Stimulated activated naive CD4-positive, alpha-beta T cell (primary cell): ENCODE data around the gene TMEM175.

Experiments
- DNase-seq, 6 experiments: peaks; one replicate each; lab custom pipeline; 2025; lab: John Stamatoyannopoulos, UW

The TMEM175 gene

GRCh38 chr4:899556-899906 is 32.7 kb upstream of the TMEM175 start:
- no peak for DNase-seq

- DNase-seq = no peak
Measured at GRCh38 chr4:900073-900472, 32.2 kb upstream of the TMEM175 start.

GRCh38 chr4:900721-901120 is 31.5 kb upstream of the TMEM175 start:
- no peak for DNase-seq

DNA sequence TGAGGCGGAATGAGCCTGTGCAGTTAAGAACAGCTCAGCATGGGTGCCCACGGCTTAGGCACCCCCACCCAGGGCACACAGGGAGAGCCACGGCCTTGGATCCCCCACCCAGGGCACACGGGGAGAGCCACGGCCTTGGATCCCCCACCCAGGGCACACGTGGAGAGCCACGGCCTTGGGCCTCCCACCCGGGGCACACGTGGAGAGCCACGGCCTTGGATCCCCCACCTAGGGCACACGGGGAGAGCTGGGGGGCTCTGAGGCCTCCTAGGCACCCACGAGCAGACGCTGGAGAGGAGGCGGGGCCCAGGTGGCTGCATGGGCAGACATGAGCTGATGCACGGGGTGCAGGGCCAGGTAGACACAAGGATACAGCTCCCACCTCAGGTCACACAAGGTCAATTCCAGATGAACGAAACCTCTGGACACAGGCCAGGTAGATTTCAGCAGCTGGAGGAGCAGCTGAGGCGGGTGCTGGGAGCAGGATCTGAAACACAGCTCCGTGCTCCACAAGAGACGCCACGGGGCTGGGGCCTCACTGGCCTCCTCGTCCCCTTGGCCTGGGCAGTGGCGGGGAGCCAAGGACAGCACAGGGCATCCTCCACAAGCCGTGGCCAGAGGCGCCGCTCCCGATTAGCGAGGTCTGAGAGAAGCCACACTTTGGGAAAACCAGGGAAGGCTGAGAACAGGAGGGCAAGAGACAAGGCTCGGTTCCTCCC is 30.9 kb upstream of the TMEM175 start:
- no peak for DNase-seq

DNA sequence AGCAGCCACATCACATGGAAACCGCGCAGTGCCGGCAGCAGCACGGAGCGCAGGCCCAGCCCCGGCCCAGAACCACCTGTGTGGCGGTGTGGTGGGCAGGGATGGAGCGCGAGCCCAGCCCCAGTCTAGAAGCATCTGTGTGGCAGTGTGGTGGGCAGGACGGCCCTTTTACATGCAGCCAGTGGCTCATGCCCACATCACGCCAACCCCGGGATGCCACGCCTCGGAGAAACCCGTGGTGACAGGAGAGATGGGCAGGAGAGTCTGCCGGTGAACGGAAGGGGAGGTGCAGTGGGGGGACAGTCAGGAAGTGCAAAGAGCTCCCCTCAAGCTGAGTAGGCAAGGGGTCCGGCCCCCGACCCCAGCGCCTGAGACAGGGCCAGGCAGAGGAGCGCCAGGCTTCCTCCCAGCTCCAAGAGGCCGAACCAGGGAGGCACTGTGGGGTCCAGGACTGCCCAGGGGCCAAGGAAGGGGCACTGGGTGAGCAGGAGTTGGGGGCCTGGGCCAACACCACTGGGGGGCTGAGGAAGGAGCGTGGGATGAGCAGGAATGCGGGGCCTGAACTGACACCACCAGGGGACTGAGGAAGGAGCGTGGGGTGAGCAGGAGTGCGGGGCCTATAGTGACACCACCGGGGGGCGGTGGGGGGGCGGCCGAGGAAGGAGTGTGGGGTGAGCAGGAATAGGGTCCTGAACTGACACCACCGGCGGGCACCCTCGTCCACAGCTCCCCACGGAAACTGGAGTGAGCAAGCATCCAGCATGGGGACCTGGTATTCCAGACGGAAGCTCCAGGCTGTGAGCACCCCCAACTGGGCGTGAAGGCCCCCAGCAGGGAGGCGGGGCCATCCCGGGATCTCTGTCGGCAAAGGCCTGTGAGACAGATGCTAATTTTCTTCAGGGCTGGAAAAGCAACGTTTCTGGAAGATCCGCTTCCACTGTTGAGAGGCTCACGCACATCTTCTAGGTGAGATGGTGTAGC is 28.9 kb upstream of the TMEM175 start:
- DNase-seq = no peak

GRCh38 chr4:905485-906338 is 26.5 kb upstream of the TMEM175 start:
- no peak for DNase-seq

GRCh38 chr4:906339-907102 is 25.7 kb upstream of the TMEM175 start:
- no peak for DNase-seq

DNA sequence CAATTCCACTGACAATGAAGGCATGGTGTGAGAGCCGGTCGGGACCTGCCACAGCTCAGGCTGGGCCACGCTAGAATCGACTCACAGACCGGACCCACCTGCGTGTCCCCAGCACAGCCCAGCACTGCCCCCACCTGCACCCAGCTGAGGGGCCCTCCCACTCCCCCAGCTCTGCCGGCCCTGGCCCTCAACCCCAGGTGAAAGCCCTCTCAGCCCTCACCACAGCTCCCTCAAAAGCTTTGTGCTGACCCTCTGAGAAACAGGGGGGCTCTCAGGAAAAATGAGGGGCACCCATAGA is 25.2 kb upstream of the TMEM175 start:
- no peak for DNase-seq

DNA sequence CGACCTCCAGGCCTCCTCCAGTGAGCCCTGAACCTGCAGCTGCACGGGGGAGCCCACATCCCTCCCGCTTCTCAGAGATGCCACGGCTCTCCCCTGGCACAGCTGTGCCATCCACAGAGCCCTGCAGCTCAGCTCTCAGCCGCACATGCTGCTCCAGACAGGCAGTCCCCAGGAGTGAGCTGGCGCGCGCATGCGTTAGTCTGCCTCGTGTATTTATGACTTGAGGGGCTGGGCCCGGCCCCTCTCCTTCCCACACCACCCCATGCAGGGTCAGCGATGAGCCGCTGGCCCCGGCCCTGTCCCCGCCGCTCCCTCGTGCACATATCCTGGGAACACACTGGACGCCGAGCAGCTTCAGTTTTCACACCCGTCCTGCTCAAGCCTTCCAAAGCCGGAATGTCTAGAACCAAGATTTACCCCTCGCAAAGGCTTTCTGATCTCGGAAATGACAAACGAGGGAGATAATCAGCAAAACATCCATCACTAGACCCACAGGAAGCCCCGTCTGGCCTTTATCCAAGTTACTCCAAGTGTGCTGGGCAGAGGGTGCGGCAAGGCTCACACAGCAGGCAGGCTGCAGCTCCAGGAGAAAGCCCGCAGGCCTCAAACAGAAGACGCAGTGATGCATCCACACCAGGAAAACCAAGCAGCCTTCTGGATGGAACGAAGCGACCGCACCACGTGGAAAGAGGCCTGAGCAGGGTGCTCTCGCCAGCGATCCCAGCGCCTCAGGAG is 24.4 kb upstream of the TMEM175 start:
- no peak for DNase-seq

GRCh38 chr4:909131-909571 is 23.1 kb upstream of the TMEM175 start:
- DNase-seq = no peak

- no peak for DNase-seq
Measured at GRCh38 chr4:909821-910220, 22.4 kb upstream of the TMEM175 start.

DNA sequence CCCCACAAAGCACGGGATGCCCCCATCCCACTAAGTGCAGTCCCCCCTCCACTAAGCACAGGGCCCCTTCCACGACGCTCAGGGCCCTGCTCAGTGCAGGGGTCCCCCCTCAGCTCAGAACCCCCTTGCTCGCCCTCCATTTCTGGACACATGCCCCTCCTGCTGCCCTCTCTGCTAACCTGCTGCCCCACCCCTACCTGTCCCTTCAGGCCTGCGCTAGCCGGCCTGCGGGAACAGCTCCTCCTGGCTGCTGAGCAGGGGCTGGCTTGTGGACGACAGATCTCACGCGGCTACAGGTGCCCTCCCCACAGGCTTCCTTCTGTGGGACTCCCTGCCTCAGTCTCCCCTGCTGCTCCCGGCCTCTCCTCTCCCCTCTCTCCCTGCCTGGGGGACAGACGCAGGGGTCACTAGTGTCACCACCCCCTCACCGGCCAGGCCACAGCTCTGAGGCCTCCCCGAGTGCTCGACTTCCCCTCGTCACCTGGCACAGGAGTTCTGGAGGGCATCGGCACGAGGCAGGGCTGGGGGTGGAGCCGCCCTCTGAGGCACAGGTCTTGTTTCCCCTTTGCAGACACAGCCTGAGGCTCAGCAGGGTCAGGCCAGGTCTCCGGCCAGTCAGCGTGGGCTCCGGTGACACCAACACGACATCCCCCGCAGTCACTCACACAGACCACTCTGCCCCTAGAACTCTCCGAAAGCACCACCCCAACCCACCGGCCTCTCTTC is 21.7 kb upstream of the TMEM175 start:
- DNase-seq = no peak

- no peak for DNase-seq
Measured at GRCh38 chr4:911221-911751, 21.0 kb upstream of the TMEM175 start.

GRCh38 chr4:911871-912490 is 20.3 kb upstream of the TMEM175 start:
- no peak for DNase-seq

DNA sequence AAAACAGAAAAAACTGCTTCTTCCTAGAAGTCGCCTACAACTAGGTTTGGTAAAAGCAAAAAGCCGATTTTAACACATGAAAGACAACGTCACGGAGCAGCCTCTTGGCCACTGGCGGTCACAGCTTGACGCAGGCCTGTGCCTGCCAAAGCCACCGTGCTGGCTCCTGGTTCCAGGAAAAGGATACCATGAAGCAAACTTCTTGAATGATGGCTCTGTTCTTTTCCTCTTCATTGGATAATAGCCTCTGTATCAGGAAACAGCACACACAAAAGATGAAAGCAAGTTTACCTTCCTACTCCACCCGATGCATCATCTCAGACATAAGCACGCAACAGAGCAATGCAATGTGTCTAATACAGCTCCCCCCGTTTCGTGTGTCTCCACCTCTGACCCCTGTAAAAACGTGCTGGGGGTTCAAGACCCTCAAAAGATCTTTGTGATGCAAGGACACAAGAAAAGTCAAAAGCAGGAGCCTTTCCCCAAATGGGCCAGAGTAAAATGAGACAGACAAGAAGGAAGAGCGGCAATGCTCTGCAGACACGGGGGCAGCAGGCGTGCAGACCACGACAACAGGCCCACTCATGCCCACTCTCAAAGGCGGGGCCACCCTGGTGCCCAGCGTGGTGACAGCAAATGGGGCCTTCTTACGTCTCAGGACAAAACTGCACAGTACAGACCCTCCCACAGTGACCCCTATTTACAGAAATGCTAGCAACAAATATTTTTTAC is 19.5 kb upstream of the TMEM175 start:
- DNase-seq = no peak

DNA sequence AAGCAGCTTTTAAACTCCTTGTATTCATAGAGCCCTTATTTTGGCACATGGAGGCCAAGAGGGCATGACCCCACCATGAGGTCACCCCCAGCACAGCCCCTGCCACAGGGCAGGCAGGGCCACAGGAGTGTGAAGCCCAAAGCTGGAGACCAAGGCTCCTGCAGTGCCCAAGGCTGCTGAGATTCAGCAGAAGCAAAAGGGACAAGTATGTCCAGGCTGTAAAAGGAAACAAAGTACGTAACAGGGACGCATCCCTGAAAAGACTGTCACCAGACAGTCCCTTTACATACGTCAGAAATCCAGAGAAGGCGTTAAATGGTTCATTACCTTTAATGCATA is 19.0 kb upstream of the TMEM175 start:
- no peak for DNase-seq

DNA sequence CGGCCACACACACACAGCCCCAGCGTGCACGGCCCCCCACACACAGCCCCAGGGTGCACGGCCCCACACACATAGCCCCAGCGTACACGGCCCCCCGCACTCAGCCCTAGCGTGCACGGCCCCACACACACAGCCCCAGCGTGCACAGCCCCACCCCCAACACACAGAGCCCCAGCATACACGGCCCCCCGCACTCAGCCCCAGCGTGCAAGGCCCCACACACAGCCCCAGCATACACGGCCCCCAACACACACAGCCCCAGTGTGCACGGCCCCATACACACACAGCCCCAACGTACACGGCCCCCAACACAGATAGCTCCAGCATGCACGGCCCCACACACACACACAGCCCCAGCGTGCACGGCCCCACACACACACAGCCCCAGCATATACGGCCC is 17.7 kb upstream of the TMEM175 start:
- DNase-seq = no peak

DNA sequence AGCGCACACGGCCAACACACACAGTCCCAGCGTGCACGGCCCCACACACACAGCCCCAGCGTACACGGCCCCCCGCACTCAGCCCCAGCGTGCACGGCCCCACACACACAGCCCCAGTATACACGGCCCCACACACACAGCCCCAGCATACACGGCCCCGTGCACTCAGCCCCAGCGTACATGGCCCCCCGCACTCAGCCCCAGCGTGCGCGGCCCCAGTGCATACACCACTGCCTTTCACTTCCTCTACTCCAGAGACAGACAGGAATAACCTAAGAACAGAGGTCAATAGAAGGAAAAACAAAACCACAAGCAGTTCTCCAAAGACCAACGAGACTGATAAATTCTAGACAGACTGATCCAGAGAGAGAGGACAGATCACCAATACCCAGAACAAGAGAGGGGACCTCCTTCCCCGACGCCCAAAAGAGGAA is 17.2 kb upstream of the TMEM175 start:
- DNase-seq = no peak

GRCh38 chr4:915595-915994 is 16.7 kb upstream of the TMEM175 start:
- peak in 2 of 6 experiments; percentile 22 to 37 for DNase-seq
